K562 (cell line): Measurements from ENCODE around the gene OTOP3. TPM values are rescaled to one million over a fixed set of nuclear protein-coding genes. Genes with fewer than 3 reads are reported as not detected.

Source experiments
- BMI1 ChIP-seq: fragments of 150-350 bp; IDR thresholded peaks from 2 replicates; pipeline ENCODE4 v1.6.1; 2014; ENCODE audit warnings: low read length
- CBX5 ChIP-seq: IDR thresholded peaks from 2 replicates; pipeline ENCODE4 v1.6.1; 2014; ENCODE audit warnings: low read depth, borderline replicate concordance
- EP300 ChIP-seq: IDR thresholded peaks from 2 replicates; pipeline ENCODE4 v1.6.1; 2012; ENCODE audit warnings: low read length, improper control_type of control experiment
- EWSR1 ChIP-seq: fragments of 450-650 bp; IDR thresholded peaks from 2 replicates; pipeline ENCODE4 v1.6.1; 2018; ENCODE audit warnings: borderline replicate concordance, mild to moderate bottlenecking, low read depth, moderate library complexity; ENCODE audit not compliant: partially characterized antibody
- HNRNPL ChIP-seq: fragments of 200-400 bp; formaldehyde crosslinking; IDR thresholded peaks from 2 replicates; pipeline ENCODE4 v1.6.1; 2017; ENCODE audit warnings: low read depth, mild to moderate bottlenecking, low read length
- KDM1A ChIP-seq, 2 experiments: fragments of 450-650 bp; IDR thresholded peaks; 2 replicates each; pipeline ENCODE4 v1.6.1; 2016; ENCODE audit warnings: mild to moderate bottlenecking in 2 of 2
- MYBL2 ChIP-seq, 2 experiments: fragments of 450-650 bp in 1 of 2; sonication (generic) in 1 of 2; formaldehyde crosslinking in 1 of 2; IDR thresholded peaks; 2 replicates each; pipeline versions ENCODE4 v1.6.1 to v1.8.1; 2017 to 2022; ENCODE audit warnings: borderline replicate concordance in 1 of 2, inconsistent platforms in 1 of 2, low read depth in 1 of 2, mild to moderate bottlenecking in 1 of 2, missing genetic modification reagents in 1 of 2, moderate library complexity in 1 of 2
- PCBP2 ChIP-seq: fragments of 200-400 bp; formaldehyde crosslinking; IDR thresholded peaks from 2 replicates; pipeline ENCODE4 v1.6.1; 2018; ENCODE audit warnings: low read length, low read depth, mild to moderate bottlenecking, moderate library complexity; ENCODE audit not compliant: poor library complexity, severe bottlenecking
- ZC3H4 ChIP-seq: sonication (generic); formaldehyde crosslinking; IDR thresholded peaks from 2 replicates; pipeline ENCODE4 v1.9.0; 2021; ENCODE audit warnings: missing genetic modification reagents, borderline replicate concordance
- ZNF57 ChIP-seq: fragments of 450-650 bp; formaldehyde crosslinking; IDR thresholded peaks from 2 replicates; pipeline ENCODE4 v1.4.0; 2020; ENCODE audit warnings: mild to moderate bottlenecking, moderate library complexity
- ZNF589 ChIP-seq: fragments of 200-800 bp; sonication (Bioruptor generic); IDR thresholded peaks from 2 replicates; pipeline ENCODE4 v1.6.1; 2016; ENCODE audit warnings: low read depth, missing genetic modification characterization, missing compliant biosample characterization
- ZNF644 ChIP-seq: fragments of 200-800 bp; sonication (Bioruptor generic); IDR thresholded peaks from 2 replicates; pipeline ENCODE4 v1.6.1; 2016; ENCODE audit warnings: low read depth, missing genetic modification characterization, missing compliant biosample characterization
- polyA plus RNA-seq, 8 experiments: library from polyadenylated mRNA; depleted of rRNA in 4 of 8; stranded (reverse) in 5 of 8; unstranded in 3 of 8; fragments of >200 nt; fragmentation: Nextera tagmentation in 2 of 8; fragmentation: Illumina TruSeq in 1 of 8; extraction: Ambion mirVana in 2 of 8; extraction: Trizol in 1 of 8; gene quantifications; 2 replicates each; pipeline versions ENCODE4 v1.2.1 to v1.2.3, GENCODE V29; 2011 to 2014; ENCODE audit warnings: inconsistent platforms in 1 of 8, missing spikeins in 1 of 8
- total RNA-seq, 7 experiments: library from RNA; depleted of rRNA in 6 of 7; stranded (reverse); fragments of >200 nt in 6 of 7; fragmentation: Illumina TruSeq in 2 of 7; extraction: Trizol in 2 of 7; gene quantifications; 2 replicates each; pipeline versions ENCODE4 v1.2.1 to v1.2.3, GENCODE V29; 2011 to 2021; ENCODE audit warnings: low replicate concordance in 1 of 7
- TF ChIP-seq, protein P1 (sequence below): fragments of 450-650 bp; conservative IDR thresholded peaks from 2 replicates; pipeline ENCODE4 v1.6.1; 2016; ENCODE audit warnings: missing genetic modification characterization, low read depth, mild to moderate bottlenecking, missing compliant biosample characterization, moderate library complexity
- TF ChIP-seq, protein P2 (sequence below), 2 experiments: fragments of 450-650 bp; IDR thresholded peaks; 2 replicates each; pipeline ENCODE4 v1.6.1; 2016
- TF ChIP-seq, protein P3 (sequence below): sonication (generic); formaldehyde crosslinking; IDR thresholded peaks from 2 replicates; pipeline ENCODE4 v1.9.0; 2022; ENCODE audit warnings: mild to moderate bottlenecking, missing genetic modification reagents
- TF ChIP-seq, protein P4 (sequence below): fragments of 250-450 bp; sonication (Bioruptor Pico); IDR thresholded peaks from 2 replicates; pipeline ENCODE4 v1.8.0; 2022; ENCODE audit warnings: moderate library complexity, mild to moderate bottlenecking, inconsistent platforms

OTOP3 gene
- total and polyA plus RNA-seq, 9 of the 15 experiments (the other 6 are each of a cell fraction or from before 2014, with no cell fraction given) = not detected

DNA sequence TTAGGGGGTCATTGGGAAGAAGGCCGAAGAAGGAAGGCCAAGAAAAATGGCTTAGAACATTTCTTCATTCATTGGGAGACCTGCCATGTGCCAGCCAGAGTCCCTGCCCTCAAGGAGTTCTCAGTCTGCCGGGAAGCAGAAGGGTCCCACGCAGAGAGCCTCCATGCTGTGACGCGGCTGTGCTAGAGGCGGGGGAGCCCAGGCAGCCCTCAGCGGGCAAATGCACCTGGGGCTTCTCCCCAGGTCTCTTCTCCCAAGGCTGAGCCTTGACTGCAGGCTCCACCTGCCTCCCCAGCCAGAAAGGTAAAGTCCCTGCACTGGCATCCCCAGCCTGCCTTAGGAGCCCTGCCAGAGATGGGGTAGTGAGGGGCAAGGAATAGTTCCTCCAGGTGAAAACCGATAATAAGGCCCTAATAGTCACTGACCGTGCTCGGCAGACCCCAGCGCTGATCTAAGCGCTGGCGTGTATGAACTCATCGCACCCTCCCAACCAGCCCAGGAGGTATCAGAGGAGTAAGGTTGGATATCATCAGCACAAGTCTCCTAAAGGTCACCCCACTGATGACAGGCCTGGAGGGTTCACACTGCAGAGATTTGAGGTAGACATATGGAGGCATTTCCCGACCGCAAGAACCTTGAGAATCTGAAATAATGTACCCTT is 45.8 kb downstream of the OTOP3 start (continued):
- TF ChIP-seq, protein P1, sequence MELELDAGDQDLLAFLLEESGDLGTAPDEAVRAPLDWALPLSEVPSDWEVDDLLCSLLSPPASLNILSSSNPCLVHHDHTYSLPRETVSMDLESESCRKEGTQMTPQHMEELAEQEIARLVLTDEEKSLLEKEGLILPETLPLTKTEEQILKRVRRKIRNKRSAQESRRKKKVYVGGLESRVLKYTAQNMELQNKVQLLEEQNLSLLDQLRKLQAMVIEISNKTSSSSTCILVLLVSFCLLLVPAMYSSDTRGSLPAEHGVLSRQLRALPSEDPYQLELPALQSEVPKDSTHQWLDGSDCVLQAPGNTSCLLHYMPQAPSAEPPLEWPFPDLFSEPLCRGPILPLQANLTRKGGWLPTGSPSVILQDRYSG = no peak
- TF ChIP-seq CBX5 (no peak), ZC3H4 (CRISPR knock-in tag) (0 out of 2 replicates have a peak, but pooled peaks have one; percentile 65), ZNF589 (CRISPR knock-in tag) (0 out of 2 replicates have a peak, but pooled peaks have one; percentile 13), EP300 (no peak), MYBL2 (IDR thresholded peaks at IDR 0.05; ENCODE audit: low read depth) (no peak), MYBL2 (CRISPR knock-in tag; IDR thresholded peaks at IDR 0.05; ENCODE audit: borderline replicate concordance) (no peak), EWSR1 (no peak), ZNF57 (CRISPR knock-in tag) (no peak), HNRNPL (no peak), PCBP2 (no peak), ZNF644 (no peak), BMI1 (no peak), KDM1A (IDR thresholded peaks at IDR 0.05) (peak in 1 of 2 experiments; percentile 94; a peak in 2 of 4 replicates)
- TF ChIP-seq, protein P2, sequence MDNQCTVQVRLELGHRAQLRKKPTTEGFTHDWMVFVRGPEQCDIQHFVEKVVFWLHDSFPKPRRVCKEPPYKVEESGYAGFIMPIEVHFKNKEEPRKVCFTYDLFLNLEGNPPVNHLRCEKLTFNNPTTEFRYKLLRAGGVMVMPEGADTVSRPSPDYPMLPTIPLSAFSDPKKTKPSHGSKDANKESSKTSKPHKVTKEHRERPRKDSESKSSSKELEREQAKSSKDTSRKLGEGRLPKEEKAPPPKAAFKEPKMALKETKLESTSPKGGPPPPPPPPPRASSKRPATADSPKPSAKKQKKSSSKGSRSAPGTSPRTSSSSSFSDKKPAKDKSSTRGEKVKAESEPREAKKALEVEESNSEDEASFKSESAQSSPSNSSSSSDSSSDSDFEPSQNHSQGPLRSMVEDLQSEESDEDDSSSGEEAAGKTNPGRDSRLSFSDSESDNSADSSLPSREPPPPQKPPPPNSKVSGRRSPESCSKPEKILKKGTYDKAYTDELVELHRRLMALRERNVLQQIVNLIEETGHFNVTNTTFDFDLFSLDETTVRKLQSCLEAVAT (IDR thresholded peaks at IDR 0.05) = peak in 1 of 2 experiments; percentile 7; a peak in 1 of 4 replicates
- TF ChIP-seq, protein P3, sequence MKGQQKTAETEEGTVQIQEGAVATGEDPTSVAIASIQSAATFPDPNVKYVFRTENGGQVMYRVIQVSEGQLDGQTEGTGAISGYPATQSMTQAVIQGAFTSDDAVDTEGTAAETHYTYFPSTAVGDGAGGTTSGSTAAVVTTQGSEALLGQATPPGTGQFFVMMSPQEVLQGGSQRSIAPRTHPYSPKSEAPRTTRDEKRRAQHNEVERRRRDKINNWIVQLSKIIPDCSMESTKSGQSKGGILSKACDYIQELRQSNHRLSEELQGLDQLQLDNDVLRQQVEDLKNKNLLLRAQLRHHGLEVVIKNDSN (CRISPR knock-in tag) = no peak
- TF ChIP-seq, protein P4, sequence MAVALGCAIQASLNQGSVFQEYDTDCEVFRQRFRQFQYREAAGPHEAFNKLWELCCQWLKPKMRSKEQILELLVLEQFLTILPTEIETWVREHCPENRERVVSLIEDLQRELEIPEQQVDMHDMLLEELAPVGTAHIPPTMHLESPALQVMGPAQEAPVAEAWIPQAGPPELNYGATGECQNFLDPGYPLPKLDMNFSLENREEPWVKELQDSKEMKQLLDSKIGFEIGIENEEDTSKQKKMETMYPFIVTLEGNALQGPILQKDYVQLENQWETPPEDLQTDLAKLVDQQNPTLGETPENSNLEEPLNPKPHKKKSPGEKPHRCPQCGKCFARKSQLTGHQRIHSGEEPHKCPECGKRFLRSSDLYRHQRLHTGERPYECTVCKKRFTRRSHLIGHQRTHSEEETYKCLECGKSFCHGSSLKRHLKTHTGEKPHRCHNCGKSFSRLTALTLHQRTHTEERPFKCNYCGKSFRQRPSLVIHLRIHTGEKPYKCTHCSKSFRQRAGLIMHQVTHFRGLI (CRISPR knock-in tag) = no peak
